HepG2 (cell line): ENCODE measurements around the gene CDH23.

Experiments used
- MXI1 ChIP-seq: IDR thresholded peaks from 3 replicates; pipeline ENCODE4 v1.6.1; 2012; ENCODE audit warnings: low read depth, low read length, inconsistent platforms, borderline replicate concordance
- POLR2A ChIP-seq, 2 experiments: IDR thresholded peaks; 2 replicates each; pipeline ENCODE4 v1.6.1; 2011; ENCODE audit warnings: low read depth in 2 of 2, low read length in 2 of 2, mild to moderate bottlenecking in 1 of 2, moderate library complexity in 1 of 2; ENCODE audit not compliant: insufficient read depth in 1 of 2
- TBP ChIP-seq: sonication (generic); formaldehyde crosslinking; IDR thresholded peaks from 2 replicates; pipeline ENCODE4 v1.5.0; 2020; ENCODE audit warnings: missing genetic modification reagents

DNA sequence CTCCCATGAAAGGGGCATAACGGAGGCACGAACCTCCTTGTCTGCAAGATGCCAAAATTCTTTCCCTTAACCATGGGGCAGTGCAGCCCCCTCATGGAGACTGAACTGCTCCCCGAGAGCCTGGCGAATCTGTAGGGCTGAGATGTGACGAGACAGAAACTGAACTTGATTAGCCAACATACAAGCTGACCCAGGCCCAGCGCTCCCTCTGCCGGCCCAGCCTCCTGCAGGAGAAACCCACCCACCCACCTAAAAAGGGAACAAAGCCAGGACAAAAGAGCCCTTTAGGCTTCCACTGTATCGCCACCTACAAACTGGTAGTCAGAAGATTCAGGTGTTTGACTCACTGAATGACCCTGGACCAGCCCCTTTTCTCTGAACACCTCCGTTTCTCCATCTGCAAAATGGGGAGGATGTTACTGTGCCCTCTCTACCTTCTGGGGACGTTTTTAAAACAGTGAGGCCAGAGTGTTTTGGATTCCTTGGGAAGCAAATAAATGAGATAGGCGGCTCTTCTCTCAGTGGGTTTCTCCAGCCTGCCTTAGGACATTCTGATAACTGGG lies 264.4 kb downstream of the CDH23 start:
- TF ChIP-seq MXI1 (no peak), TBP (CRISPR knock-in tag) (no peak), POLR2A (IDR thresholded peaks at IDR 0.05; ENCODE audit: insufficient read depth in 1 of 2, low read depth in 2 of 2, low read length in 2 of 2) (no peak)
